HepG2 (cell line): ENCODE results near the gene SZRD1. TPM values are rescaled to one million over a fixed set of nuclear protein-coding genes. Genes with fewer than 3 reads are reported as not detected.

Experiments used
- ATF7 ChIP-seq, 2 experiments: fragments of 450-650 bp in 1 of 2; sonication (generic) in 1 of 2; formaldehyde crosslinking in 1 of 2; IDR thresholded peaks; 2 replicates each; pipeline versions ENCODE4 v1.4.0 to v1.6.1; 2016 to 2020; ENCODE audit warnings: antibody characterized with exemption in 1 of 2, mild to moderate bottlenecking in 1 of 2, missing genetic modification reagents in 1 of 2
- ETV6 ChIP-seq: sonication (generic); formaldehyde crosslinking; conservative IDR thresholded peaks from 2 replicates; pipeline ENCODE4 v1.4.0; 2020; ENCODE audit warnings: missing genetic modification reagents
- FOSL2 ChIP-seq: sonication (generic); formaldehyde crosslinking; IDR thresholded peaks from 2 replicates; pipeline ENCODE4 v1.4.0; 2020; ENCODE audit warnings: missing genetic modification reagents
- ISX ChIP-seq: sonication (generic); formaldehyde crosslinking; conservative IDR thresholded peaks from 2 replicates; pipeline ENCODE4 v1.5.0; 2020; ENCODE audit warnings: missing genetic modification reagents
- KLF12 ChIP-seq: sonication (generic); formaldehyde crosslinking; IDR thresholded peaks from 2 replicates; pipeline ENCODE4 v1.4.0; 2020; ENCODE audit warnings: missing genetic modification reagents, borderline replicate concordance
- LCORL ChIP-seq, 2 experiments: fragments of 450-650 bp in 1 of 2; sonication (generic) in 1 of 2; formaldehyde crosslinking in 1 of 2; IDR thresholded peaks; 2 replicates each; pipeline versions ENCODE4 v1.5.0 to v1.6.1; 2017 to 2020; ENCODE audit warnings: antibody characterized with exemption in 1 of 2, missing genetic modification reagents in 1 of 2
- MEF2D ChIP-seq: sonication (generic); formaldehyde crosslinking; IDR thresholded peaks from 2 replicates; pipeline ENCODE4 v1.5.1; 2020; ENCODE audit warnings: mild to moderate bottlenecking, missing genetic modification reagents
- MEIS2 ChIP-seq: sonication (generic); formaldehyde crosslinking; IDR thresholded peaks from 2 replicates; pipeline ENCODE4 v1.9.0; 2021; ENCODE audit warnings: mild to moderate bottlenecking, missing genetic modification reagents
- NFE2L2 ChIP-seq: fragments of 150-350 bp; IDR thresholded peaks from 2 replicates; pipeline ENCODE4 v1.6.1; 2014; ENCODE audit warnings: low read length
- NFKB2 ChIP-seq: sonication (generic); formaldehyde crosslinking; IDR thresholded peaks from 2 replicates; pipeline ENCODE4 v1.4.0; 2020; ENCODE audit warnings: missing genetic modification reagents, borderline replicate concordance
- NR0B2 ChIP-seq: sonication (generic); formaldehyde crosslinking; IDR thresholded peaks from 2 replicates; pipeline ENCODE4 v1.4.0; 2020; ENCODE audit warnings: mild to moderate bottlenecking, missing genetic modification reagents
- PPARG ChIP-seq: conservative IDR thresholded peaks from 2 replicates; pipeline ENCODE4 v1.6.1; 2016; ENCODE audit warnings: missing biosample characterization, missing genetic modification reagents
- PTBP1 ChIP-seq: fragments of 200-400 bp; formaldehyde crosslinking; IDR thresholded peaks from 2 replicates; pipeline ENCODE4 v1.6.1; 2018; ENCODE audit warnings: low read length, low read depth; ENCODE audit not compliant: poor library complexity, severe bottlenecking
- RFX5 ChIP-seq: IDR thresholded peaks from 2 replicates; pipeline ENCODE4 v1.6.1; 2011; ENCODE audit warnings: low read depth, low read length, improper control_type of control experiment
- SCMH1 ChIP-seq: sonication (generic); formaldehyde crosslinking; IDR thresholded peaks from 2 replicates; pipeline ENCODE4 v1.9.0; 2021; ENCODE audit warnings: missing genetic modification reagents, mild to moderate bottlenecking, borderline replicate concordance
- SIX4 ChIP-seq: sonication (generic); formaldehyde crosslinking; IDR thresholded peaks from 2 replicates; pipeline ENCODE4 v1.4.0; 2020; ENCODE audit warnings: missing genetic modification reagents
- SMARCC2 ChIP-seq: fragments of 450-650 bp; IDR thresholded peaks from 2 replicates; pipeline ENCODE4 v1.6.1; 2017; ENCODE audit warnings: antibody characterized with exemption, mild to moderate bottlenecking
- STAG1 ChIP-seq: sonication (generic); formaldehyde crosslinking; IDR thresholded peaks from 2 replicates; pipeline ENCODE4 v1.4.0; 2020; ENCODE audit warnings: missing genetic modification reagents
- ZBTB21 ChIP-seq: sonication (generic); formaldehyde crosslinking; IDR thresholded peaks from 2 replicates; pipeline ENCODE4 v1.4.0; 2020; ENCODE audit warnings: missing genetic modification reagents
- ZBTB37 ChIP-seq: sonication (generic); formaldehyde crosslinking; IDR thresholded peaks from 2 replicates; pipeline ENCODE4 v1.4.0; 2020; ENCODE audit warnings: mild to moderate bottlenecking, missing genetic modification reagents
- ZNF256 ChIP-seq: sonication (generic); formaldehyde crosslinking; conservative IDR thresholded peaks from 2 replicates; pipeline ENCODE4 v1.4.0; 2020; ENCODE audit warnings: missing genetic modification reagents
- ZNF512B ChIP-seq: sonication (generic); formaldehyde crosslinking; IDR thresholded peaks from 2 replicates; pipeline ENCODE4 v1.5.1; 2020; ENCODE audit warnings: missing genetic modification reagents, mild to moderate bottlenecking, borderline replicate concordance
- ZNF563 ChIP-seq: sonication (generic); formaldehyde crosslinking; IDR thresholded peaks from 2 replicates; pipeline ENCODE4 v1.8.0; 2022; ENCODE audit warnings: mild to moderate bottlenecking, moderate library complexity, missing genetic modification reagents
- ZNF619 ChIP-seq: sonication (generic); formaldehyde crosslinking; IDR thresholded peaks from 2 replicates; pipeline ENCODE4 v1.4.0; 2020; ENCODE audit warnings: mild to moderate bottlenecking, missing genetic modification reagents
- ZNF709 ChIP-seq: sonication (generic); formaldehyde crosslinking; IDR thresholded peaks from 2 replicates; pipeline ENCODE4 v1.5.0; 2020; ENCODE audit warnings: mild to moderate bottlenecking, missing genetic modification reagents
- ZNF850 ChIP-seq: sonication (generic); formaldehyde crosslinking; conservative IDR thresholded peaks from 2 replicates; pipeline ENCODE4 v1.9.0; 2021; ENCODE audit warnings: mild to moderate bottlenecking, missing genetic modification reagents
- polyA plus RNA-seq, 8 experiments: library from polyadenylated mRNA; depleted of rRNA in 3 of 8; stranded (reverse) in 7 of 8; unstranded in 1 of 8; fragments of >200 nt; fragmentation: Illumina TruSeq in 4 of 8; extraction: Trizol in 4 of 8; gene quantifications; 2 replicates each; pipeline versions ENCODE4 v1.2.1 to v1.2.3, GENCODE V29; 2011 to 2016; ENCODE audit warnings: low read depth in 4 of 8, missing spikeins in 1 of 8, mixed read lengths in 1 of 8; ENCODE audit not compliant: insufficient read depth in 1 of 8
- total RNA-seq, 5 experiments: library from RNA; depleted of rRNA; stranded (reverse); fragments of >200 nt; fragmentation: Illumina TruSeq; extraction: Trizol; gene quantifications; 2 replicates each; pipeline ENCODE4 v1.2.3, GENCODE V29; 2016; ENCODE audit warnings: low read depth in 1 of 5

Gene SZRD1
- total and polyA plus RNA-seq, 2 of the 13 experiments (the other 11 are each of a cell fraction or from before 2014, with no cell fraction given), result 28.5 to 41.4 TPM

- no peak for TF ChIP-seq ZNF512B (CRISPR knock-in tag)
- TF ChIP-seq ATF7 (IDR thresholded peaks at IDR 0.05), result no peak
- TF ChIP-seq ATF7 (CRISPR knock-in tag; IDR thresholded peaks at IDR 0.05), result 0 out of 2 replicates have a peak, but pooled peaks have one; percentile 16
- TF ChIP-seq ETV6, result peak; percentile 72; the same call in 1 of the 2 replicates
- peak; percentile 50 for TF ChIP-seq STAG1 (CRISPR knock-in tag)
- peak; percentile 40; the same call in 1 of the 2 replicates for TF ChIP-seq MEIS2 (CRISPR knock-in tag)
- no peak for TF ChIP-seq ISX (CRISPR knock-in tag)
- TF ChIP-seq ZNF563 (CRISPR knock-in tag), result peak; percentile 63; the same call in 1 of the 2 replicates
- TF ChIP-seq NFE2L2, result no peak
- TF ChIP-seq FOSL2 (CRISPR knock-in tag), result peak; percentile 66
- TF ChIP-seq SIX4 (CRISPR knock-in tag), result no peak
- no peak for TF ChIP-seq LCORL (IDR thresholded peaks at IDR 0.05)
- peak; percentile 86 for TF ChIP-seq LCORL (CRISPR knock-in tag; IDR thresholded peaks at IDR 0.05)
- peak; percentile 85 for TF ChIP-seq ZNF709
- peak; percentile 74; the same call in 1 of the 2 replicates for TF ChIP-seq KLF12
- TF ChIP-seq ZBTB21 (CRISPR knock-in tag), result 0 out of 2 replicates have a peak, but pooled peaks have one; percentile 30
- TF ChIP-seq ZBTB37 (CRISPR knock-in tag), result peak; percentile 78; the same call in 1 of the 2 replicates
- no peak for TF ChIP-seq RFX5
- no peak for TF ChIP-seq ZNF850 (CRISPR knock-in tag)
- peak; percentile 8 for TF ChIP-seq PTBP1
- TF ChIP-seq MEF2D, result peak; percentile 79
- TF ChIP-seq SCMH1, result no peak
- TF ChIP-seq ZNF619 (CRISPR knock-in tag), result peak; percentile 76
- peak; percentile 88; the same call in 1 of the 2 replicates for TF ChIP-seq NFKB2 (CRISPR knock-in tag)
- 0 out of 2 replicates have a peak, but pooled peaks have one; percentile 39 for TF ChIP-seq NR0B2 (CRISPR knock-in tag)
- 0 out of 2 replicates have a peak, but pooled peaks have one; percentile 23 for TF ChIP-seq ZNF256 (CRISPR knock-in tag)
- peak; percentile 60; the same call in 1 of the 2 replicates for TF ChIP-seq PPARG
- no peak for TF ChIP-seq SMARCC2
Measured at GRCh38 chr1:16440470-16441281, 73.6 kb downstream of the SZRD1 start, which contains the start of gene NECAP2 (continued).
